Activated B cell treated with CpG ODN at 0.5 μM for 24 hours (primary cell): ENCODE measurements around the gene HBG2. TPM values are rescaled to one million over a fixed set of nuclear protein-coding genes. Genes with fewer than 3 reads are reported as not detected.

Source experiments
- ATAC-seq: fragments of 200-7000 bp; cut with Tn5 transposase; one replicate; pipeline ENCODE4 v1.10.0; 2021; ENCODE audit warnings: low read depth, mild to moderate bottlenecking, moderate library complexity
- CTCF ChIA-PET: fragments of 350-600 bp; sonication (Branson Sonifier 250); formaldehyde crosslinking; loops from one replicate; lab custom pipeline; 2021; ENCODE audit warnings: antibody characterized with exemption; lab: Charles Lee
- POLR2A ChIA-PET: fragments of 350-600 bp; sonication (Branson Sonifier 250); formaldehyde crosslinking; loops from one replicate; lab custom pipeline; 2021; ENCODE audit warnings: antibody characterized with exemption; lab: Charles Lee
- DNase-seq: peaks from one replicate; pipeline ENCODE4 v3.0.0; 2022
- H3K27ac Mint-ChIP-seq: one replicate; pipeline ENCODE4 v1.8.0; 2020; ENCODE audit warnings: mixed read lengths
- H3K27me3 Mint-ChIP-seq: one replicate; pipeline ENCODE4 v1.8.0; 2021; ENCODE audit warnings: mixed read lengths
- H3K36me3 Mint-ChIP-seq: one replicate; pipeline ENCODE4 v1.8.0; 2021; ENCODE audit warnings: low read depth, mixed read lengths
- H3K4me1 Mint-ChIP-seq: one replicate; pipeline ENCODE4 v1.8.0; 2021; ENCODE audit warnings: mixed read lengths
- H3K4me3 Mint-ChIP-seq: one replicate; pipeline ENCODE4 v1.8.0; 2020; ENCODE audit warnings: mild to moderate bottlenecking, mixed read lengths
- H3K9me3 Mint-ChIP-seq: one replicate; pipeline ENCODE4 v1.8.0; 2020; ENCODE audit warnings: mixed read lengths
- CTCF ChIP-seq: fragments of 200-600 bp; IDR thresholded peaks from one replicate; pipeline ENCODE4 v1.8.0; 2022; ENCODE audit warnings: antibody characterized with exemption, mild to moderate bottlenecking
- intact Hi-C: fragments of 100-400 bp; cut with micrococcal nuclease; formaldehyde crosslinking; loops from one replicate; pipeline ENCODE4 v1.15.1; 2024
- total RNA-seq: library from RNA; stranded (reverse); gene quantifications from 2 replicates; pipeline ENCODE4 v1.2.3, GENCODE V29; 2022

HBG2 gene
- total RNA-seq, 1 donor from 2014 or later: not detected

GRCh38 chr11:5224538-5225479, 29.8 kb downstream of the HBG2 start:
- DNase-seq (no peak), ATAC-seq (no peak)
- intact Hi-C loops: no loop called here
- no peak for TF ChIP-seq CTCF
- ChIA-PET POLR2A (no interaction called here), CTCF (no interaction called here)
- Mint-ChIP-seq H3K9me3 (no peaks in the 10 kb centered on the region), H3K4me3 (no peak overlapping the region), H3K36me3 (no peaks in the 10 kb centered on the region), H3K27me3 (peaks cover 2% of the 10 kb centered on the region), H3K4me1 (no peaks in the 10 kb centered on the region), H3K27ac (no peak overlapping the region)

GRCh38 chr11:5223686-5224085, 30.9 kb downstream of the HBG2 start:
- ChIA-PET POLR2A (no interaction called here), CTCF (no interaction called here)
- no peak for DNase-seq
- H3K9me3 Mint-ChIP-seq: no peaks in the 10 kb centered on the region
- TF ChIP-seq CTCF: no peak
- intact Hi-C loops: no loop called here
- no peak overlapping the region for H3K27ac Mint-ChIP-seq
- H3K4me1 Mint-ChIP-seq: no peaks in the 10 kb centered on the region
- H3K27me3 Mint-ChIP-seq: peaks cover 2% of the 10 kb centered on the region
- no peak overlapping the region for H3K4me3 Mint-ChIP-seq
- no peaks in the 10 kb centered on the region for H3K36me3 Mint-ChIP-seq
- ATAC-seq: no peak

- H3K4me3 Mint-ChIP-seq: no peak overlapping the region
- no peak for DNase-seq
- TF ChIP-seq CTCF: no peak
- no peaks in the 10 kb centered on the region for H3K36me3 Mint-ChIP-seq
- ChIA-PET CTCF (no interaction called here), POLR2A (no interaction called here)
- no peak for ATAC-seq
- H3K27me3 Mint-ChIP-seq: peaks cover 2% of the 10 kb centered on the region
- intact Hi-C loops: no loop called here
- no peaks in the 10 kb centered on the region for H3K4me1 Mint-ChIP-seq
- no peaks in the 10 kb centered on the region for H3K9me3 Mint-ChIP-seq
- no peak overlapping the region for H3K27ac Mint-ChIP-seq
Measured at GRCh38 chr11:5223146-5223545, 31.4 kb downstream of the HBG2 start.

- H3K4me1 Mint-ChIP-seq: no peaks in the 10 kb centered on the region
- POLR2A ChIA-PET: no interaction called here
- intact Hi-C loops: no loop called here
- TF ChIP-seq CTCF: no peak
- no peak overlapping the region for H3K4me3 Mint-ChIP-seq
- H3K27me3 Mint-ChIP-seq: no peaks in the 10 kb centered on the region
- H3K9me3 Mint-ChIP-seq: peaks cover 6% of the 10 kb centered on the region
- CTCF ChIA-PET: no interaction called here
- H3K27ac Mint-ChIP-seq: no peak overlapping the region
- no peak for DNase-seq
- ATAC-seq: no peak
- H3K36me3 Mint-ChIP-seq: no peaks in the 10 kb centered on the region
Measured at GRCh38 chr11:5210376-5210885, 44.1 kb downstream of the HBG2 start.

GRCh38 chr11:5204787-5205186, 49.8 kb downstream of the HBG2 start:
- H3K36me3 Mint-ChIP-seq: no peaks in the 10 kb centered on the region
- DNase-seq (no peak), ATAC-seq (no peak)
- H3K9me3 Mint-ChIP-seq: no peaks in the 10 kb centered on the region
- H3K4me1 Mint-ChIP-seq: no peaks in the 10 kb centered on the region
- ChIA-PET CTCF (no interaction called here), POLR2A (no interaction called here)
- no peaks in the 10 kb centered on the region for H3K27me3 Mint-ChIP-seq
- TF ChIP-seq CTCF: no peak
- intact Hi-C loops: loop anchor here (2.0 to 10.0 kb wide), 2 partner anchors 604 to 690 kb away; partner anchors contain the start of genes OR52E5 and OR52N2
- H3K27ac Mint-ChIP-seq: no peak overlapping the region
- no peak overlapping the region for H3K4me3 Mint-ChIP-seq
